Activated CD4-positive, alpha-beta T cell treated with anti-CD3 and anti-CD28 coated beads, Interleukin-2, Interleukin-4, amounts not matched to agents 100 ng/mL and 50 ng/mL, durations not matched to agents 16 hours and 8 hours (primary cell): Measurements from ENCODE around the gene QKI.
"Not testable (repeated sequence)": the region's sequence is repeated elsewhere in the genome, so short reads cannot be mapped to it uniquely, and the experiment has no call there.

Experiments used
- DNase-seq: peaks from one replicate; pipeline ENCODE4 v3.0.0-alpha.2; 2020; ENCODE audit warnings: low spot score

The QKI gene

GRCh38 chr6:163414946-163415619 is 565 bp downstream of the QKI start:
- no peak for DNase-seq

DNA sequence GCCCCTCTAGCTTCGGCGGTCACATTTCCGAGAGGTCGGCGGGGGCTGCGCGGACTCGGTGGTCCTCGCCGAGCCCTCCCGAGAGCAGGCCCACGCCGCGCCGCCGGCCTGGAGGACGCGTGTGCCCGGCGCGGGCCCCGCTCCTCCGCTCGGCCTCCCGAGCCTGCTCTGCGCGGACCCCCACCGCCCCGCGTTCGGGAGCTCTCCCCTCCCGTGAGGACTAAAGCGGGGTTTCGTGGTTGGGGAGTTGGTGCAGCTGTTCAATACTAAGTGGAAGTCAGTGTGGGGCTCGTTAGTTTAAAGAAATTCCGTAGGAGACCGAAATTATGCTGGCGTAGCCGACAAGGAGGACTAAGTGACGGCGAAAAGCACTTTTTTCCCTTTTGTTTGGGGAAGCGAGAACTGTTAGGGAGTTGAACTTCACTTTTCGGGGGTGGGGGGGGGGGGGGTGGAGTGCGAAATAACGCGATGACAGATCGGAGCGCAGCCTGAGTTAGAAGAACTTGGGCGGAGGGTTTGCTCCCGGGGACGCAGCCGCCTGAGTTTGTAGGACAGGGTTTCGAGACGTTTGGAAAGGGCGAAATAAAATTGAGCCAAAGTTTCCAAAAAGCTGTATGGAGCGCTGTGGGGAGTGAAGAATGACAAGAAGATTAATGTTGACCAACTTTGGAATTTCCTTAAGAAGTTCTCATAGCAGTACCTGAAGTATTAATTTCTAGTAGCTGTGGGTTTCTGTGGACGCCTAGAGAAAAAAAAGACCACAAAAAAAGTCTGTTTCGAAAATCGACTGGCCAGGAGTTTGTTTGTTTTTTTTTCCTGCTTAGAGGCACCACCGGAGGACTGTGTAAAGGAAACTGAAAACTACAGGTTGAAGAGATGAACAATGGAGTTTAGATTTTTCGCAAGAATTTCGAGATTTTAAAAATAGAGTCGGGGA is 1.4 kb downstream of the QKI start:
- peak; percentile 41 for DNase-seq

GRCh38 chr6:163416557-163417253 is 2.2 kb downstream of the QKI start:
- DNase-seq: peak; percentile 34

DNA sequence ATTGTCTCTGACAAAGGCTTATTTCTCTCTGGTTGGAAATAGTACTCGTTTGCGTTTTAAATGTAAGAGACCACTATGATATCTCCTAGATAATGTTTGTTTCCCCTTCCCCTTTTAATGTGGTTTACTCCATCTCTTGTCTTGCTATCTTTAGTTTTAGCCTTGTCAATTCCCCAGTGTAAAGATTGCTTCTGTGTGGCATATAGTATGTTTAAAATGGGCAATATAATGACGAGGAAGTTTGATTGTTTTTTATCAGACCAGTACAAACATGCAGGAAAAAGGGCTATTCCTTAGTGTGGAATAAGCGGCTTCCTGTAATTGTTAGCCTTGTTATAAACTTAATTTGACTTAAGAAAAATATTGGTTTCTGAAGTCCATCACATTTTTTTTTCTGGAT is 3.1 kb downstream of the QKI start:
- DNase-seq: no peak

GRCh38 chr6:163418311-163419029 is 4.0 kb downstream of the QKI start:
- DNase-seq: no peak

GRCh38 chr6:163419413-163420288 is 5.1 kb downstream of the QKI start:
- DNase-seq: no peak

DNA sequence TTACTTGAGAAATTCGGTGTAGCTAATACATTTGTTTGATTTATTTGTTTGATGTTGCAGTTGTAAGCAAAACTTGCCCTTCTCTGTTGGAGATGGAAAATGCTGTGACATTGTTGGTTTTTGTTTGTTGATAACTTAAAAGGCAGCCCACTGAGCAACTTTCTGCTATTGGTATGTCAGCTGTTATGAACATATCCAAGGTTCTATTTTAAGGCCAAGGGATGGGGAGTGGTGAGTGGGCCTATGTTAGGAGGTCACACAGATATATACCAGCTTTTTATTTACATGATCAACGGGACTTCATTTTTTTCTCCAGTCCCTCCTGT is 5.7 kb downstream of the QKI start:
- no peak for DNase-seq

DNA sequence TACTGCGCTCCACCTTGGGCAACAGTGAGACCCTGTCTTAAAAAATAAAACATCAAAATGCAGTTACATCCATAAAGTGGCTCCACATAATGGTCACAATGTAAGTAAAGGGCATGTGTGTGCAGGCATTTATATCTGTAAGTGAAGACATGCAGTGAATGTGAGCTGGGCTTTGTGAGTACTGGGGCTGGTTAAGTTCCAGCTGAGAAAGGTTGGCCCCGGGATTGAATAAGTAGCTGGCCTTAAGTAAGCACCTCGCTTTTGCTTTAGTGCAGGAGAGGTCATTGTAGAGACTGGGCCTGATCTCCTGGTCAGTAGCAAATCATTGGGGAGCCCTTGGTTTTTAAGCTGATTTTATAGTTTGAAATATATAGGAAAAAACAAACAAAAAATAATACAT is 8.0 kb downstream of the QKI start:
- DNase-seq: no peak

DNA sequence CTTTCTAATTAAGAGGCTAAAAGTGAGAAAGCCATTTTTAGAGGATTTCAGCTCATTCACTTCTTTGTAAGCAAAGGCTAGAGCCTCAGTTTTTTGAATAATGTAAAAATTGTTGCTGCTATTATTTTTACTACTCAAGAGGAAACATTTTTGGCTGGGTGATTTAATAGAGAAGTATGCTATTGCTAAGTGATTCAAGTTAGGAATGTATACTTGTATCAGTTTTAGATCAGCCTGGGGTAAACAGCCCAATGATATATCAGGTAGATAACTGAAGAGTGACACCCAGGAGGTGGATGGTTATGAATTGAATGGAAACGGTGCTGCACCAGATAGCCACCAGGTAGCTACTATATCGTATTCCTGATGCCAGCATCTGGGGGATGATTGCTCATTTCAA is 9.2 kb downstream of the QKI start:
- no peak for DNase-seq

- no peak for DNase-seq
Observed at GRCh38 chr6:163427498-163428254, 13.2 kb downstream of the QKI start.

DNA sequence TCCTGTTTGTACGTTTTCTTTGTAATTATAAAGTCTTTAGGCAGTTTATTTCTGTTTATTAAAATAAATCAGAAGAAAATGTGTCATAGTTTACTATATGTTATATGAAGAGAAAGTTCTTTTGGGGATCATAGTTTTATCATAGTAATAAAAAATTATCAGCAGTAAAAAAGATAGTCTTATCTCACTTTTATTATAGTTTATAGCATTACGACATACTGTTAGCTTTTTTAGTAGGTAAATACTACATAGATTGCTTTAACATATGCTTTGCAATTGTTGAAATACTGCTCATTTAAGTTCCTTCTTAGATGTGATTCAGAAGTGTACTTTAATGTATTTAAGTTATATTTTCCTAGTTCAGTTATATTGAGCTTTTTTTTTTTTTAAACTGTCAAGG is 13.9 kb downstream of the QKI start:
- no peak for DNase-seq

GRCh38 chr6:163429858-163430448 is 15.4 kb downstream of the QKI start:
- DNase-seq: no peak

DNA sequence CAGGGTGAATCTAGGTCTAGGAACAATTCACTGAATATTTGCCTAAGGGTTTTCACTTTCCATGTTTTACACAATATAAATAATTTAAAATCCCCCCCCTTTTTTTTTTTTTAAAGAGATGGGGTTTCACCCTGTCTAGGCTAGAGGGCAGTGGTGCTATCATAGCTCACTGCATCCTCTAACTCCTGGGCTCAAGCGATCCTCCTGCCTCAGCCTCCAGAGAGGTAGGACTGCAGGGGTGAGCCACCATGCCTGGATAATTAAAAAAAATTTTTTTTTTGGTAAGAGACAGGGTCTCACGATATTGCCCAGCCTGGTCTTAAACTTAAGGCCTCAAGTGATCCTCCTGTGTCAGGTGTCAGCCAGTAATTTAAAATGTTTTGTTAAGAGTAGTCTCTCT is 17.8 kb downstream of the QKI start:
- DNase-seq: no peak

DNA sequence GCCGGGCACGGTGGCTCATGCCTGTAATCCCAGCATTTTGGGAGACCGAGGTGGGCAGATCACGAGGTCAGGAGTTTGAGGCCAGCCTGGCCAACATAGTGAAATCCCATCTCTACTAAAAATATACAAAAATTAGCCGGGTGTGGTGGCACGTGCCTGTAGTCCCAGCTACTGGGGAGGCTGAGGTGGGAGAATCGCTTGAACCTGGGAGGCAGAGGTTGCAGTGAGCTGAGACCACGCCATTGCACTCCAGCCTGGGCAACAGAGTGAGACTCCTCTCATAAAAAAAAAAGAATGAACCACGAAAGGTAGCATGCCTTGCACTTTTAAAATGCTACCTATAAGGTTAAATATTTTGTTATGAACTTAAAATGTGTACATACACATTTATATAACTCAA is 19.0 kb downstream of the QKI start:
- DNase-seq: not testable (repeated sequence)

DNA sequence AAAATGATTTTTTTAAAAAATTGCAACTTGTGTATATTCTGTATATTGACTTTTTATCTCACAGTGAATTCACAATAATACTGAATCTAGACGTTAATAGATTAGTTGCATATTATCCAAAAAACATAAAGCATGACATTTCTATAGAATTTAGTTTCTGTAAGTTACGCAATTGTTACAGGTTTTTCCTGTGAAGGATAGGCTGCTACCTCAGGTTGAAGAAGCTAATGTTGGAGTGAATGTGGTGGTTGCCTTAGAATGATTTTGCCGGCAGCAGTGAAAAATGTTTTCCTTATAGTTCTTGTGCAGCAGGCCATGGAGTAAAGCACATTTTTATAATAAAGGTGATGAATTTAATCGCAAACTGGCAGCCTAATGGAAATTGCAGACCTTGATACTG is 20.5 kb downstream of the QKI start:
- DNase-seq: no peak

GRCh38 chr6:163436843-163437242 is 22.3 kb downstream of the QKI start:
- DNase-seq: no peak

DNA sequence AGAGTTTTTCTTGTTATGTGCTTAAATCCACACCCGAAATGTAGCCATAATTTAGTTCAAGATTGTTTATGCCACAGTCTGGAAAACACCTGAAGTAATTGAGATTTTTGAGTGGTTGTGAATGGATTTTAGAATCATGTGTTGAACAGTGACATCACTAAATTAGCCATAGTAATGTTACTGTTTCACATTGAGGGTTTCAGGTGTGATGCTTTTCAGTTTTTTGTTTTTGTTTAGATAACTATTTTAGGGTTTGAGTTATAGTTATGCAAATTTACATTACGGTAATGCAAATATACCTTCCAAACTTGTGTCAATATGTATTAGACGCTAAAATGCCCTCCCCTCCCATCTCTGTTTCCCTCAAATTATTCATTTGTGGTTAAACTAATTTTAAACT is 22.9 kb downstream of the QKI start:
- DNase-seq: no peak

- DNase-seq: no peak
Observed at GRCh38 chr6:163438298-163438939, 23.9 kb downstream of the QKI start.

- DNase-seq: no peak
Observed at GRCh38 chr6:163438940-163439335, 24.4 kb downstream of the QKI start.

DNA sequence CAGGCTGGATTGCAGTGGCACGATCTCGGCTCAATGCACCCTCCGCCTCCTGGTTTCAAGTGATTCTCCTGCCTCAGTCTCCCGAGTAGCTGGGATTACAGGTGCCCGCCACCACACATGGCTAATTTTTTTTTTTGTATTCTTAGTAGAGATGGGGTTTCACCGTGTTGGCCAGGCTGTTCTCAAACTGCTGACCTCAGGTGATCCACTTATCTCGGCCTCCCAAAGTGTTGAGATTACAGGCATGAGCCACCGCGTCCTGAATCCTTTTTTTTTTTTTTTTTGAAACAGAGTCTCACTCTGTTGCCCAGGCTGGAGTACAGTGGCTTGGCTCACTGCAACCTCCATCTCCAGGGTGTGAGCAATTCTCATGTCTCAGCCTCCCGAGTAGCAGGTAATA is 24.9 kb downstream of the QKI start:
- not testable (repeated sequence) for DNase-seq
